Liver (tissue), 3 donors: Measurements from ENCODE around the gene DEPDC5.

Experiments used
- ATF3 ChIP-seq: IDR thresholded peaks from 2 replicates; pipeline ENCODE4 v1.6.1; 2016; ENCODE audit warnings: antibody characterized with exemption
- CTCF ChIP-seq: fragments of 150-350 bp; IDR thresholded peaks from 2 replicates; pipeline ENCODE4 v1.5.1; 2017; ENCODE audit warnings: improper control_type of control experiment, low read depth, low read length; ENCODE audit not compliant: missing input control
- RAD21 ChIP-seq, 2 donors: IDR thresholded peaks; 2 replicates each; pipeline ENCODE4 v1.6.1; 2016; ENCODE audit warnings: antibody characterized with exemption in 2 of 2, mild to moderate bottlenecking in 2 of 2
- TAF1 ChIP-seq: conservative IDR thresholded peaks from 2 replicates; pipeline ENCODE4 v1.6.1; 2016; ENCODE audit warnings: antibody characterized with exemption, mild to moderate bottlenecking
- ZBTB33 ChIP-seq: IDR thresholded peaks from 2 replicates; pipeline ENCODE4 v1.6.1; 2016; ENCODE audit warnings: antibody characterized with exemption
- donor health status: healthy.
- donor health status: healthy.

GRCh38 chr22:31840585-31840984 lies 86.8 kb downstream of the DEPDC5 start:
- TF ChIP-seq RAD21 (IDR thresholded peaks at IDR 0.05) = no peak
- TF ChIP-seq ZBTB33 = no peak
- TF ChIP-seq CTCF = no peak
- TF ChIP-seq TAF1 = no peak
- TF ChIP-seq ATF3 = no peak
